Gastroesophageal sphincter (tissue), 3 donors: ENCODE data around the gene ADAMTSL3.

Experiments used
- EP300 ChIP-seq: sonication (generic); formaldehyde crosslinking; IDR thresholded peaks from one replicate; pipeline ENCODE4 v1.6.1; 2017; ENCODE audit warnings: antibody characterized with exemption, mild to moderate bottlenecking
- POLR2A ChIP-seq, 2 donors: fragments of 450-650 bp; IDR thresholded peaks; one replicate each; pipeline ENCODE4 v1.6.1; 2017; ENCODE audit warnings: antibody characterized with exemption in 2 of 2, mild to moderate bottlenecking in 2 of 2, moderate library complexity in 1 of 2
- TF ChIP-seq, protein P1 (sequence below), 4 experiments: fragments of 200-600 bp in 2 of 4; fragments of 450-650 bp in 2 of 4; sonication (generic) in 1 of 4; IDR thresholded peaks; one replicate each; pipeline ENCODE4 v1.5.1; 2017 to 2019; ENCODE audit warnings: antibody characterized with exemption in 4 of 4, mild to moderate bottlenecking in 2 of 4, moderate library complexity in 2 of 4

- TF ChIP-seq, protein P1, sequence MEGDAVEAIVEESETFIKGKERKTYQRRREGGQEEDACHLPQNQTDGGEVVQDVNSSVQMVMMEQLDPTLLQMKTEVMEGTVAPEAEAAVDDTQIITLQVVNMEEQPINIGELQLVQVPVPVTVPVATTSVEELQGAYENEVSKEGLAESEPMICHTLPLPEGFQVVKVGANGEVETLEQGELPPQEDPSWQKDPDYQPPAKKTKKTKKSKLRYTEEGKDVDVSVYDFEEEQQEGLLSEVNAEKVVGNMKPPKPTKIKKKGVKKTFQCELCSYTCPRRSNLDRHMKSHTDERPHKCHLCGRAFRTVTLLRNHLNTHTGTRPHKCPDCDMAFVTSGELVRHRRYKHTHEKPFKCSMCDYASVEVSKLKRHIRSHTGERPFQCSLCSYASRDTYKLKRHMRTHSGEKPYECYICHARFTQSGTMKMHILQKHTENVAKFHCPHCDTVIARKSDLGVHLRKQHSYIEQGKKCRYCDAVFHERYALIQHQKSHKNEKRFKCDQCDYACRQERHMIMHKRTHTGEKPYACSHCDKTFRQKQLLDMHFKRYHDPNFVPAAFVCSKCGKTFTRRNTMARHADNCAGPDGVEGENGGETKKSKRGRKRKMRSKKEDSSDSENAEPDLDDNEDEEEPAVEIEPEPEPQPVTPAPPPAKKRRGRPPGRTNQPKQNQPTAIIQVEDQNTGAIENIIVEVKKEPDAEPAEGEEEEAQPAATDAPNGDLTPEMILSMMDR (IDR thresholded peaks at IDR 0.05): no peak
- TF ChIP-seq EP300: no peak
- no peak for TF ChIP-seq POLR2A (IDR thresholded peaks at IDR 0.05)
Measured at GRCh38 chr15:83935774-83936173, 281.9 kb downstream of the ADAMTSL3 start.
